ENCODE measurements around the gene NPFFR1. TPM values are rescaled to one million over a fixed set of nuclear protein-coding genes. Genes with fewer than 3 reads are reported as not detected.

NPFFR1 gene
- total RNA-seq, 2 experiments from 2014 or later = not detected

DNA sequence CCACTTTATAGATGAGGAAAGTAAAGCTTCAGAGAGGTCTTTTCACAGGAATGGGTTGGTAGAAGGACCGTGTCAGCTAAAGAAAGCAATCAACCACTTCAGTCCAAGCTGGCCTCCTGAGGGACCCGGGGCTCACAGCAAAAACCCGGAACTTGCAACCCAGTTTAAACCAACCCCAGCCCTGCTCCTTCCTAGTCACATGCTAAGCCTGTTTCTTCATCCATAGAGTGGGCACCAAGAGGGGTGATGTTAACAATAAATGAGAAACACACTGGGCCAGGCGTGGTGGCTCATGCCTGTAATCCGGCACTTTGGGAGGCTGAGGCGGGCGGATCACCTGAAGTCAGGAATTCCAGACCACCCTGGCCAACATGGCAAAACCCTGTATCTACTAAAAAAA, 12.1 kb upstream of the NPFFR1 start:
- TF ChIP-seq, protein P1, sequence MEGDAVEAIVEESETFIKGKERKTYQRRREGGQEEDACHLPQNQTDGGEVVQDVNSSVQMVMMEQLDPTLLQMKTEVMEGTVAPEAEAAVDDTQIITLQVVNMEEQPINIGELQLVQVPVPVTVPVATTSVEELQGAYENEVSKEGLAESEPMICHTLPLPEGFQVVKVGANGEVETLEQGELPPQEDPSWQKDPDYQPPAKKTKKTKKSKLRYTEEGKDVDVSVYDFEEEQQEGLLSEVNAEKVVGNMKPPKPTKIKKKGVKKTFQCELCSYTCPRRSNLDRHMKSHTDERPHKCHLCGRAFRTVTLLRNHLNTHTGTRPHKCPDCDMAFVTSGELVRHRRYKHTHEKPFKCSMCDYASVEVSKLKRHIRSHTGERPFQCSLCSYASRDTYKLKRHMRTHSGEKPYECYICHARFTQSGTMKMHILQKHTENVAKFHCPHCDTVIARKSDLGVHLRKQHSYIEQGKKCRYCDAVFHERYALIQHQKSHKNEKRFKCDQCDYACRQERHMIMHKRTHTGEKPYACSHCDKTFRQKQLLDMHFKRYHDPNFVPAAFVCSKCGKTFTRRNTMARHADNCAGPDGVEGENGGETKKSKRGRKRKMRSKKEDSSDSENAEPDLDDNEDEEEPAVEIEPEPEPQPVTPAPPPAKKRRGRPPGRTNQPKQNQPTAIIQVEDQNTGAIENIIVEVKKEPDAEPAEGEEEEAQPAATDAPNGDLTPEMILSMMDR (conservative IDR thresholded peaks at IDR 0.05; ENCODE audit: low read length) = no peak
- TF ChIP-seq EZH2phosphoT487 (IDR thresholded peaks at IDR 0.05; ENCODE audit: borderline replicate concordance, low read depth, low read length) = no peak
- H3K9me3 ChIP-seq (ENCODE audit: low read length) = no peaks in the 10 kb centered on the region
- ChIA-PET POLR2A (interaction anchor here (0.7 kb wide), 1 partner anchor 19 kb away, joined by 3 read pairs; no protein-coding TSS in a partner anchor), CTCF (ENCODE audit: unreplicated experiment) (interaction anchor here (0.6 kb wide), 1 partner anchor 70 kb away, joined by 3 read pairs; no protein-coding TSS in a partner anchor)
- H3K9me2 ChIP-seq (ENCODE audit: insufficient read depth, low read length) = no peaks in the 10 kb centered on the region
- DNase-seq (ENCODE audit: low spot score) = no peak
- H3K79me2 ChIP-seq (ENCODE audit: insufficient read depth, low read depth, low read length) = no peaks in the 10 kb centered on the region
- BruUV-seq (replicated peaks) = no TSS peak
- intact Hi-C loops (cut with micrococcal nuclease; ENCODE audit: unreplicated experiment) = no loop called here
- no peaks in the 10 kb centered on the region for H3K36me3 ChIP-seq (ENCODE audit: insufficient read depth, low read length)
- no peak overlapping the region for H3K27ac ChIP-seq (ENCODE audit: low read depth, low read length, poor library complexity, severe bottlenecking)
- H3K4me2 ChIP-seq (ENCODE audit: low read length) = no peak overlapping the region
- no peaks in the 10 kb centered on the region for H4K20me1 ChIP-seq (ENCODE audit: insufficient read depth, low read length)
- H2AFZ ChIP-seq (ENCODE audit: low read length) = no peak overlapping the region
- H3K4me1 ChIP-seq (ENCODE audit: insufficient read depth, low read length, poor library complexity, severe bottlenecking) = peaks cover 44% of the 10 kb centered on the region
- H3K4me3 ChIP-seq (ENCODE audit: low read depth, low read length, poor library complexity, severe bottlenecking) = no peak overlapping the region

DNA sequence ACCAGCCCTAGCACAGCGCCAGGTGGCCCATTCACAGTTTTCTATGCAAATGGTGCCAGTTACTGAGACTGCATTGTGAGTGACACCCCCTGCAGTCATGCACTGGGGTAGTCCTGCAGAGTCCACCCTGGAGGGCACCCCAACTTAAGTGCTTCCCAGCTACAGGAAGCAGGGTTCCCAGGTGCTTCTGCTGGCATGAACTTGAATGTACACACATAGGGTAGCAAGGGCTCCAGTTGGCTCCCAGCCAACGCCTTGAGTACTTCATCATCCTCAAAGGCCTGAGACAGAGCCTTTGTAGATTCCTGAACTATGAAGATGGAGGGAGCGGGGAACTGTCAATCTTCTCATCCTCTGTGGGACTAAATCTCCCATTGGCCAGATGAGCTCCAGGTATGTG, 11.5 kb upstream of the NPFFR1 start:
- H4K20me1 ChIP-seq (ENCODE audit: insufficient read depth, low read length) = no peaks in the 10 kb centered on the region
- no peaks in the 10 kb centered on the region for H3K79me2 ChIP-seq (ENCODE audit: insufficient read depth, low read depth, low read length)
- no peak overlapping the region for H3K4me3 ChIP-seq (ENCODE audit: low read depth, low read length, poor library complexity, severe bottlenecking)
- H3K4me2 ChIP-seq (ENCODE audit: low read length) = no peak overlapping the region
- peaks cover 45% of the 10 kb centered on the region for H3K4me1 ChIP-seq (ENCODE audit: insufficient read depth, low read length, poor library complexity, severe bottlenecking)
- no peaks in the 10 kb centered on the region for H3K9me3 ChIP-seq (ENCODE audit: low read length)
- no TSS peak for BruUV-seq (replicated peaks)
- no peak for DNase-seq (ENCODE audit: low spot score)
- TF ChIP-seq, protein P1 (conservative IDR thresholded peaks at IDR 0.05; ENCODE audit: low read length) = no peak
- TF ChIP-seq EZH2phosphoT487 (IDR thresholded peaks at IDR 0.05; ENCODE audit: borderline replicate concordance, low read depth, low read length) = no peak
- H3K36me3 ChIP-seq (ENCODE audit: insufficient read depth, low read length) = no peaks in the 10 kb centered on the region
- POLR2A ChIA-PET = interaction anchor here (0.7 kb wide), 1 partner anchor 18 kb away, joined by 3 read pairs; no protein-coding TSS in a partner anchor
- H3K9me2 ChIP-seq (ENCODE audit: insufficient read depth, low read length) = no peaks in the 10 kb centered on the region
- CTCF ChIA-PET (ENCODE audit: unreplicated experiment) = interaction anchor here (0.6 kb wide), 1 partner anchor 70 kb away, joined by 3 read pairs; no protein-coding TSS in a partner anchor
- intact Hi-C loops (cut with micrococcal nuclease; ENCODE audit: unreplicated experiment) = no loop called here
- H3K27ac ChIP-seq (ENCODE audit: low read depth, low read length, poor library complexity, severe bottlenecking) = no peak overlapping the region
- no peak overlapping the region for H2AFZ ChIP-seq (ENCODE audit: low read length)

DNA sequence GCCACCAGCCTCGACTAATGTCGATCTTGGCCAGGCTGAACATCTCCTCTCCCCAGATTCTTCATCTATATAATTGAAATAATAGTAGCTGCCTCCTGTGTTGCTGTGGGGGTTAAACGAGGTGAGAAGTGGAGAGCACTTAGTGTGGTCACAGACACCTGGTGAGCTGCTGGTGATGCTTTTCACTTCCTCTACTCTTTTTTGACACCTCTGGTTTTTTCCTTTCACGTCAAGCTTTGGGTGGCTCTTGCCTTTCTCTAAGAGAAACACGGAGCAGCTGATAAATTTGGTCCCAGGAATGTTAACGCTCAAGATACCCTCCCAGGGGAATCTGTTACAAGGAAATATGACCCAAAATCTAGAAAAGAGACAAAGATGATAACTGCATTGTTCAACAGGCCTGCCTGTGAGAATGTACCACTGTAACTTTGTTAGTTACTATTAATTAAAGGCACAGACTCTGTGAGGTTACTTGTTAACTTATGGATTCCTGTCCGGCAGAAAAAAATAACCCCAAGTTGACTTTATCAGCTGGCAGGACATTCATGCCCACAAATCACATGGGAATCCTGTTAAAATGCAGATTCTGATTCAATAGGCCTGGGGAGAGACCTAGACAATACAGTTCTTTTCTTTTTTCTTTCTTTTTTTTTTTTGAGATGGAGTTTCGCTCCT, 9.5 kb upstream of the NPFFR1 start:
- Histone ChIP-seq H3K4me2 (ENCODE audit: low read length) (peak overlapping the region; percentile 62), H3K4me3 (ENCODE audit: low read depth, low read length, poor library complexity, severe bottlenecking) (peak overlapping the region; percentile 22)
- POLR2A ChIA-PET = interaction anchor here (0.7 to 2.0 kb wide), 9 partner anchors 8 to 1475 kb away, joined by 3 to 9 read pairs (median 4); no protein-coding TSS in a partner anchor

More for the DNA sequence above, 9.5 kb upstream of the NPFFR1 start:
- no peaks in the 10 kb centered on the region for H3K9me3 ChIP-seq (ENCODE audit: low read length)
- peak overlapping the region; percentile 86 for H3K27ac ChIP-seq (ENCODE audit: low read depth, low read length, poor library complexity, severe bottlenecking)
- no peaks in the 10 kb centered on the region for H3K79me2 ChIP-seq (ENCODE audit: insufficient read depth, low read depth, low read length)
- intact Hi-C loops (cut with micrococcal nuclease; ENCODE audit: unreplicated experiment) = loop anchor here (1.0 to 2.0 kb wide), 3 partner anchors 13 to 31 kb away; no protein-coding TSS in a partner anchor
- peak overlapping the region; percentile 65; the same call in 1 of the 2 replicates for H2AFZ ChIP-seq (ENCODE audit: low read length)
- no peaks in the 10 kb centered on the region for H3K9me2 ChIP-seq (ENCODE audit: insufficient read depth, low read length)
- DNase-seq (ENCODE audit: low spot score) = peak; percentile 92
- H3K4me1 ChIP-seq (ENCODE audit: insufficient read depth, low read length, poor library complexity, severe bottlenecking) = peaks cover 53% of the 10 kb centered on the region
- H4K20me1 ChIP-seq (ENCODE audit: insufficient read depth, low read length) = no peaks in the 10 kb centered on the region
- CTCF ChIA-PET (ENCODE audit: unreplicated experiment) = interaction anchor here (1.2 to 1.4 kb wide), 2 partner anchors 11 to 17 kb away, joined by 4 read pairs; no protein-coding TSS in a partner anchor
- H3K36me3 ChIP-seq (ENCODE audit: insufficient read depth, low read length) = no peaks in the 10 kb centered on the region
- BruUV-seq (replicated peaks) = no TSS peak
- no peak for TF ChIP-seq EZH2phosphoT487 (IDR thresholded peaks at IDR 0.05; ENCODE audit: borderline replicate concordance, low read depth, low read length)
- TF ChIP-seq, protein P1 (conservative IDR thresholded peaks at IDR 0.05; ENCODE audit: low read length) = no peak
